ENCODE data around the gene RBBP4.

DNA sequence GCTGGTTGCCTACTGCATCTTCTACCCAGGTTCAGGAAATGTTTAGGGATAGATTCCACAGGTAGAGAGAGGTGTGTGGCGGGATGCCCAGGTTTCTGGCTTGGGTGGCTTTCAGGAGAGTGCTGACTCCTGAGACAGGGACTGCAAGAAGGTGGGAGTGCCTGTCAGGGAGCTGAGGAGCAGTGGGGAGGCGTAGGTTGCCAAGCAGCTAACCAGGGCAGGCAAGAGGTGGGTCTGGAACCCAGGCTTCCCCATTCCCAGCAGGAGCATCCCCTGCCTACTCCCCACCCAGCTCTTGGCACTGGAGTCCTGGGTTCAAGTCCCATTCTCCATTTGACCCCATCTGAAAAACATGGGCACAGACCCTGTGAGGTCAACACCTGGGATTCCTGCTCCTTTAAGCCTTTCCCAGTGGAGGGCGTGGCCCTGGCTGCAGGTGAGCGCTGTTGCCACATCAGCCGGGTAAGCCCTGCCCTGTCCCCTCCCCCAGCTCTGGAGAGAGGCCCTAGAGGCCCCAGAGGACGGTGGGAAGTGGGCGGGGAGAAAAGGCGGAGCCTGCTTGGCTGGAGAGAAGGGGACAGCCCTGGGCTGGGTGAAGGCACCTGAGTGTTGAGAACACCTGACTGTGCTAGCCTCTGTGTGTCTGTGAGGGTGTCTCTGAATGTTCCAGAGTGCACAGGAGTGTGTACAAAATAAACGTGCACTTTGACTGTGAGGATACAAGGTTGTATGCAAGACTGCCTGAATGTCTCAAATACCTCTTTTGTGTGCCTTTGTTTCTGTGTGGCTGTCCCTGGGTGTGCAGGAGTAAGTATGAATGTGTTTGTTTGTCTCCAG is 65.5 kb downstream of the RBBP4 start:
- TF ChIP-seq, protein P1, sequence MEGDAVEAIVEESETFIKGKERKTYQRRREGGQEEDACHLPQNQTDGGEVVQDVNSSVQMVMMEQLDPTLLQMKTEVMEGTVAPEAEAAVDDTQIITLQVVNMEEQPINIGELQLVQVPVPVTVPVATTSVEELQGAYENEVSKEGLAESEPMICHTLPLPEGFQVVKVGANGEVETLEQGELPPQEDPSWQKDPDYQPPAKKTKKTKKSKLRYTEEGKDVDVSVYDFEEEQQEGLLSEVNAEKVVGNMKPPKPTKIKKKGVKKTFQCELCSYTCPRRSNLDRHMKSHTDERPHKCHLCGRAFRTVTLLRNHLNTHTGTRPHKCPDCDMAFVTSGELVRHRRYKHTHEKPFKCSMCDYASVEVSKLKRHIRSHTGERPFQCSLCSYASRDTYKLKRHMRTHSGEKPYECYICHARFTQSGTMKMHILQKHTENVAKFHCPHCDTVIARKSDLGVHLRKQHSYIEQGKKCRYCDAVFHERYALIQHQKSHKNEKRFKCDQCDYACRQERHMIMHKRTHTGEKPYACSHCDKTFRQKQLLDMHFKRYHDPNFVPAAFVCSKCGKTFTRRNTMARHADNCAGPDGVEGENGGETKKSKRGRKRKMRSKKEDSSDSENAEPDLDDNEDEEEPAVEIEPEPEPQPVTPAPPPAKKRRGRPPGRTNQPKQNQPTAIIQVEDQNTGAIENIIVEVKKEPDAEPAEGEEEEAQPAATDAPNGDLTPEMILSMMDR (IDR thresholded peaks at IDR 0.05), result no peak
- TF ChIP-seq POLR2A (IDR thresholded peaks at IDR 0.05), result no peak
- no peak for TF ChIP-seq EP300 (IDR thresholded peaks at IDR 0.05)
